Transverse colon (tissue), 4 donors: Measurements from ENCODE around the gene RPTOR.

Experiments
- CTCF ChIP-seq, 5 experiments: fragments of 200-600 bp in 3 of 5; fragments of 450-650 bp in 2 of 5; sonication (generic) in 3 of 5; IDR thresholded peaks; 1 replicate in 2 of 5; 2 replicates in 3 of 5; pipeline ENCODE4 v1.5.1; 2016 to 2017; ENCODE audit warnings: antibody characterized with exemption in 5 of 5, inconsistent platforms in 3 of 5, mild to moderate bottlenecking in 2 of 5, moderate library complexity in 1 of 5
- POLR2A ChIP-seq: fragments of 450-650 bp; IDR thresholded peaks from one replicate; pipeline ENCODE4 v1.6.1; 2016; ENCODE audit warnings: antibody characterized with exemption, mild to moderate bottlenecking, moderate library complexity
- POLR2AphosphoS5 ChIP-seq, 3 donors: sonication (generic); formaldehyde crosslinking; IDR thresholded peaks; one replicate each; pipeline ENCODE4 v1.6.1; 2016; ENCODE audit warnings: antibody characterized with exemption in 3 of 3

GRCh38 chr17:80992077-80992947 is 447.7 kb downstream of the RPTOR start:
- TF ChIP-seq POLR2A (no peak), CTCF (IDR thresholded peaks at IDR 0.05) (no peak), POLR2AphosphoS5 (IDR thresholded peaks at IDR 0.05) (no peak)
